Globus pallidus (tissue), 1 donor: ENCODE measurements around the gene PTPN7.
"Not testable (repeated sequence)": the region's sequence is repeated elsewhere in the genome, so short reads cannot be mapped to it uniquely, and the experiment has no call there.

ENCODE experiments used
- DNase-seq: peaks from one replicate; pipeline ENCODE4 v3.0.0-alpha.2; 2015; ENCODE audit warnings: low spot score

PTPN7 gene

DNA sequence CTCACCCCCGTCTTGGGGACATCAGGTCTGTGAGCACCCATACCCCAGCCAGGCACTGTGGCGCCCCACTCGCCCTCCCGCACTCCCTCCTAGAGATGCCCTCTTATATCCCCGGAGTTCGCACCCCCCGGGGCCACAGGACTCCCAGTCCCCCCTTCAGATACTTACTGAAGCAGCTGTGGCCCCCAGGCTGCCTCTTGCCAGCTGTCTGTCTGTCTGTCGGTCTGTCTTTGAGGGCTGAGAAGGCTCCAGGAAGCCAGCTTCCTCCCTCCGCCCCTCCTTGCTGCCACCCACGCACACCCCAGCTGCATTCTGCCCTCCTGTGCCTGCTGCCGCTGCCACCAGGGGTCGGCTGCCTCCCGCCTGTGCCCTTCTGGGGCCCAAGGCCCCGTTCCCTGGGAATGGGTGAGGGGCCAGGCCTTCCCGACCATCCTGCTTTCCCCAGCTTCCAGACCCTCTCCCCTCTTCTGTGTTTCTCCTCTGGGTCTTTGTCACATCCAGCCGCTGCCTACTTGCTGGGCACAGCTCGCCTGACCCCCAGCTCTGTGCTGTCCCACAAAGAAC is at the start of gene PTPN7:
PTPN7 (minus strand) TSS at position 226 of the 564 bp plus-strand sequence. CDS start 1,200 bp downstream, outside the sequence.
- no peak for DNase-seq

DNA sequence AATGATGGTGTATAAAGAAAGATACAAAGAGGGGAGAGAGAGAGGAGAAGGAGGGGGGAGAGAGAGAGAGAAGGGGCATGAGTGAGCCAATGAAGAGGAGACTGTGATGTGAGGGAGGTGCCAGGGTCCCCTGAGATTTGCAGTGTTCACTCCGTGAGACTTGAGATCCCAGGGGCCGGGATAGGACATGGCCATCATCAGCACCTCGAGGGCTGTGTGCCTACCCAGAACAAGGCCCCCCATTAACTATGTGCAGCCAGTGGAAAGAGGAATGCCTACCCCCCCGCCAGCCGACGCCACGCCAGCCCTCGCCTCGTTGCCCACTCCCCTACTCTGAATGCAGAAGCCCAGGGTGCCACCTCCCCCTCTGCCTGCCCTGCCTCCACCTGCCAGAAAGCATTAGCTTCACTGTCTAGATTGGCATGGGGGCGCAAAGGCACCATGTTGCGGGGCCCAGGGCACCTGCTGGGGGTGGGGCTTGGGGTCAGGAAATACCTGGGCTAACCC is 48.0 kb upstream of the PTPN7 start:
- no peak for DNase-seq

DNA sequence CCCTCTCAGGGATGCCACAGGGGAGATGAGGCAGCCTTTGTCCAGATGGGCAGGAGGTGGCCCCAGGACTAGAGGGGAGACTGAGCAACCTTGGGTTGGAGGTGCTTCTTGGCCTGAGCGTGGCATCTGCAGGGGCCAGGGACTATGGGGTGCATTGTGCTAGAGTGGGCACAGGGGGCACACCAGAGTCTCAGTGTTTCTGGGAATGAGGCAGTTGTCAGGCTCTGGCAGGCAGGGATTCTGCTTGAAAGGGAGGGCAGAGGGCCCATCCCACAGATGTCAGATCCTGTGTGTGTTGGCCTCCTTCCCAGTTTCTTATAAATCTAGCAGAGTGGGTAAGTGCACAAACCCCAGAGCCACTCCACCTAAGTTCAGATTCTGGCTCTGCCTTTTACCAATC is 46.9 kb upstream of the PTPN7 start:
- no peak for DNase-seq

DNA sequence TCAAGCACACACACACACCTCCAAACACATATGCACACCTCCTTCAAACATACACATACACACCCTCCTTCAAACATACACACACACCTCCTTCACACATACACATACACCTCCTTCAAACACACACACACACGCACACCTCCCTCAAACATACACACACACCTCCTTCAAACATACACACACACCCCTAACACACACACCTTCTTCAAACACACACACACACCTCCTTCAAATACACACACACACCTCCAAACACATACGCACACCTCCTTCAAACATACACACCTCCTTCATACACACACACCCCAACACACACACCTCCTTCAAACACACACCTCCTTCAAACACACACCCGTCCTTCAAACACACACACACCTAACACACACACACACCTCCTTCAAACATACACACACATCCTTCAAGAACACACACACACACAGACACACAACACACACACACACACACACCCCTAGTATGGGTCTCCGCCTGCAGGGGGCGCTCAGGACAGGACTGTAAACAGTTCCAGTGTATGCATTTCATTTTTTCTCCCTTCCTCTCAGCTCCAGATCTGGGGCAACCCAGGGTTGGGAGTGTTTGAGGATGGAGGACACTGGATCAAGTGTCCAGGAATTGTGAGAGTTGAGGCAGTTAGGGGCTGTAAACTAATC is 45.3 kb upstream of the PTPN7 start:
- no peak for DNase-seq

DNA sequence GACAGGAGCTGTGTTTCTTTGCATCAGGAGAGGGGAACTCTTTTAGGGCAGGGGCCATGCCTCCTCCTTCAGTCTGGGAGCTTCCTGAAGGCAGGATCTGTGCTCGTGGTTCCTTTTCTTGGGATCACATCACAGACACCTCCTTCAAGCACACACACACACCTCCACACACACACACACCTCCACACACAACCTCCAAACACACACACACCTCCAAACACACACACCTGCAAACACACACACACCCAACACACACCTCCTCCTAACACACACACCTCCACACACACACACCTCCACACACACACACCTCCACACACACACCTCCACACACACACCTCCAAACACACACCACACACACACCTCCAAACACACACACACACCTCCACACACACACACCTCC is 43.7 kb upstream of the PTPN7 start:
- DNase-seq, result no peak

DNA sequence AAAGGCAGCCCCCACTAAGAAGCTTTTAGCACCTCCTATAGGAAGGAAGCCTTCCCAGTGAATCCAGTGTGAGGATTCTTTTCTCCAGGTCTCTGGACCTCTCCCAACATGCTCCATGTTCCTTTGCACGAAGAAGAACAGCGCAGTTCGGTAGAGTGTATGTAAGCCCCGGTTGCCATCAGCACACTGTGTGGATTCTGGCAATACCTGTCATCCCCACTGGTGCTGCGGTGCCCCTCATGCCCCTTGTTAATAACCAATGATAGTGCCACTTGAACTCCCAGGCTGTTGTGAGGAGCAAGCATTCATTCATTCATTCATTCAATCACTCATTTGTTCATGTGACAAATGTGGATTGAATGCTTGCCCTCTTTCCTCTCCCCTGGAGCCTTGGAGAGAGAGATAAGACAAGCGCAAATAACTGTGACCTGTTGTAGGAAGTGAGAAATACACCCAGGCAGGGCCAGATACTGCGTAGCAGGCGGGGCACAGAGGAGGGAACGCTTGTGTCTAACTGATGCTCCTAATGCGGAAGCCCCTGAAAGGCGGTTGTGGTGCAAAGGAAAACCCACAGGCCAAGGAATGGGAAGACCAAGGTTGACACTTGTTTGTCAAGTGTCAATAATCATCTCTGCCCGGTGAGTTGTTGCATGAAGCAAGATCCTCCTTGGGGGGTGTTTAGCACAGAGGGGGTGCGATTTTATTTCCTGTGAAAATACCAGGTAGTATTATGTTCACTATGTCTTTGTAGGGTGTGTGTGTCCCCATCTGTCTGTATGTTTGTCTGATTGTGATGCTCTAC is 43.0 kb upstream of the PTPN7 start:
- DNase-seq, result no peak

DNA sequence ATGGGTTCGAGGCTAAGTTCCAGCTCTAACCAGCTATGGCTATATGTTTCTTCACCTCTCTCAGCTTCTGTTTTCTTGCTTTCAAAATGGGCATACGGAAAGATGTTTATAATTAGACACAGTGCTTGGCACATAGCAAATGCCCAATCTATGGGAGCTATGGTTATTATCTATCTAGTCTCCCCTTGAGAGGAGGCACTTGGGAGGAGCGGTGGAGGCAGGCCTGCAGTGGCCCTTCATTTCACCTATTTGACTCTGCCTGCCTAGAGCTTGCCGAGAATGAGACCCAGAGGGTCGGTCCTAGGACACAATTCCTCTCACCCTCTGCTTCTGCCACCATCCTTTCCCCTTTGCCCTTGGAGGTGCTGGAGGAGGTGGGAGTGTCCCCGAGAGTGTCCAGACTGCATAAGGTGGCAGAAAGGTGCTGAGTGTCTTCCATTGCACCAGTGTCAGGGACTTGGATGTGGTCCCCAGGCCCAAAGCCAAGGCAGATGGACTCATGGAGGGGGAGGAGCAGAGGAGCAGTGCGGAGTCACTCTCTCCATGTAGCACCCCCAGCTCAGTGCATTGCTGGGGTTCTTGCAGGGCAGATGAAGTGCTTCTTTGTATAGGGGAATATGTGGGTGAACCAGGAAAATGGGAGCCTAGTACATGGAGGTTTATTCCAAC is 42.2 kb upstream of the PTPN7 start:
- no peak for DNase-seq

DNA sequence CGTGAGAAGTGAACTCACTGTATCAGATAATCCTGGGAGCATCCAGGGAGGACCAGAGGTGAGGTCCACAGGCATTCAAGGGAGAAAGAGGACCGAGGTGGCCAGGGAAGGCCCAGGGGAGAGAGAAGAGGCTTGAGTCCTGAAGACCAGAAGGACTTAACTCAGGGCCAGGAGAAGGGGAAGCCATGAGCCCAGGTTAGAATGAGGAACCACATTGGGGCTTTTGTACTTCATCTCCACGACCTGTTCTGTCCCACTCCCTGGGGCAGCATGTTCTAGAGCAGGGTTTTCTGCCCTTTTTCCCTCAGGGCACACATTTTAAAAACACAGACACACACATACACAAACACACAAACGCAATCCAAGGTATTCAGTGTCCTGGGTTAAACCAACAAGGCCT is 41.6 kb upstream of the PTPN7 start:
- DNase-seq, result no peak

DNA sequence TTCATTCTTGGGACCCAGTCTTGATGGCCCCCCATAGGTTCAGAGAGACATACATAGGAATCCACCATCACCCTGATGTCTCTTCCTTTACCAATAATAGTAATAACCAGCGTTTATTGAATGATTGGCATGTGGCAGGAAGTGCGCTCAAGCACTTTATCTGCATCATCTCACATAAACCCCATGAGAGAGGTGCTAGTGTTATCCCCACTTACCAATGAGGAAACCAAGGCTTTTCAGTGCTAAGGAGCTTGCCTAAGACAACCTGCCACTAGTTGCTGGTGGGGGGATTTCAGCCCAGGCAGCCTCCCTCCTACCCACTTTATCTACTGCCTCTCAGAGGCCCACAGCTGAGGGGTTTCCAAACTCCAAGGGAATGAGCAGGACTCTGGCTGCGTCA is 40.9 kb upstream of the PTPN7 start:
- no peak for DNase-seq

DNA sequence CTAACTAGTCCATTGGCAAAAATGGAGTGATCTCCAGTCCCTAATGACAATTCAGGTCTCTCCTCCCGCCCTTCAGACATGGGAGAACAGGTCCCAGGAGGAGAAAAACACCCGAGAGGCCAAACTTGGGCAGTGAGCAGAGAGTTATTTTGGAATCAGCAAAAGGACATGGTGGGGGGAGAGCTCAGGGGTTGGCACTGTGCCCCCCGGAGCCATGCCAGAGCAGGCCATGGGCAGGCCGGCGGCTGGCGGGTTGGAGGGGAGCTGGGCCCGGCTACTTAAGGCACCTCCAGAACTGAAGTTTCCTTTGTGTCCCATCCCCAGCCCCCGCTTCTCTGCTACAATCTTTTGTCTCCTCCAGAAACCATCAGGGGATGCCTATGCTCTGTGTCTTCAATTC is 40.3 kb upstream of the PTPN7 start:
- peak; percentile 32 for DNase-seq

DNA sequence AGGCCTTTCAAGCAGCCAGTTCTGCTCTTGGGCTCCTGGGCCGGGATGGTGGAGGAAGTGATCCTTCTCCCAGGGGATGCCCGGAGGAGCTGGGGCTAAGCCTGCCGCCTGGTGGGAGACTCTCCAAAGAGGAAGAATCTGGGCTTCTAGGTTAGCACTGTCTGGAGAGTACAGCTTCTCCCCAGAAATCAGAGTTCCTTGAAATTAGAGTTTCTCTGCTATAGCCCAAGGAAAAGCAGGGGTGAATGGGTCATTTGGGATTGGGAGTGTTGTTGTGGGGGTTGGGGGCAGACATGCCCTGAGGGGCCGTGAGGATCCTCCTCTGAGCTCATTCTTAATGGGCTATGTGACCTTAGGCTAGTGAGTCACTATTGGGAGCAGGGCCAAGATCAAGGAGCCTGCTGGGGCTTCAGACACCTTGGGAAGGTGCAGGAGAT is 39.7 kb upstream of the PTPN7 start:
- no peak for DNase-seq

DNA sequence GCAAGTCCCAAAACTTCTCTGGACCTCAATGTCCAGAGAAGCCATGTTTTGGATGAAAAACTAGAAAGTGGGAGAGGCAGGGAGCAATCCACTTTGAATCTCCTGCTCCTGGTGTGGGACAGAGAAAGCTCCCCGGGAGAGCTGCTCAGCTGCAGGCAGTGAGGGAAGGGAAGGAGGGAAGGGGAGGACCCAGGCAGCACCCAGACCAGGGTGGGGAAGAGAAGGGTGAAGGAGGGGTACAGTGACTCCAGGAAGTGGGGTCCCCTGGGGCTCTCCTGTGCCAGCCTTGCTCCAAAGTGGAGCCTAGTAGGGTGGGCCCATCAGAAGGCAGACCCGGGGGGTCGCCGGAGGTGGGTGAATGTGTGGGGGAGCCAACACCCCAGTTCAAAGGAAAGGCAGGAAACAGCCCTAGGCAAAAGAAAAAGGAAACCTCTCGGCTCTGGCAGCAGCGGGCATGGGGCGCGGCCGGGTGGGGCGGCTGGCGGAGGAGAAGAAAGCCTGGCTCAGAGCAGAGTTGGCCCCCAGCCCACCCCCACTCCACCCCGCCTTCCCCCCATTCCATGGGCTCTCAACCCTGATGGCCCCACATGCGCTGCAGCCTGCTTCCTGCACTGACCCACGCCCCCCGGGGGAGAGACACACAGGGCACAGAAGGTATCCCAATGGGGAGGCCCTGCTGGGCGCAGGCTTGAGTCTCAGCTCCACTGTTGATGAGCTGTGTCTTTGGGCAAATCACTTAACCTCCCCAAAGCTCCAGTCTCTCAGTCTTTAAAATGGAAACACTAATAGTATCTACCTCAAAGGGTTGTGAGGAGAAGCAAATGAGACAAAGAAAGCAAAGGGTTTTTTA is 38.9 kb upstream of the PTPN7 start:
- DNase-seq, result no peak

DNA sequence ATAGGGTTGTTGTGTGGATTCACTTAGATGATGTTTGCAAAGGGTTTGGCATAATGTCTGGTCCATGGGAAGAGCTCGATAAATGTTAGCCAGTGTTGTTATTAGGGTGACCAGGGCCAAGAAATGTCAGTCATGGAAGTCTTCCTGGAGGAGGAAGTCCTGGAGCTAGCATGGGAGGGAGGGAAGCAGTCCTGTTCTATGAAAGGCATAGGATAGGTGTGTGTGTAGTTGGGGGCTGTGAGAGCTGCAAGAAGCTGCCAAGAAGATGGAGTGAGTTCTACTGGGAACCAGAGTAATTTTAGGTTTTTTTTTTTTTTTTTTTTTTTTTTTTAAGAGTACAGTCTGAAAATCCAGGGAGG is 37.9 kb upstream of the PTPN7 start:
- no peak for DNase-seq

DNA sequence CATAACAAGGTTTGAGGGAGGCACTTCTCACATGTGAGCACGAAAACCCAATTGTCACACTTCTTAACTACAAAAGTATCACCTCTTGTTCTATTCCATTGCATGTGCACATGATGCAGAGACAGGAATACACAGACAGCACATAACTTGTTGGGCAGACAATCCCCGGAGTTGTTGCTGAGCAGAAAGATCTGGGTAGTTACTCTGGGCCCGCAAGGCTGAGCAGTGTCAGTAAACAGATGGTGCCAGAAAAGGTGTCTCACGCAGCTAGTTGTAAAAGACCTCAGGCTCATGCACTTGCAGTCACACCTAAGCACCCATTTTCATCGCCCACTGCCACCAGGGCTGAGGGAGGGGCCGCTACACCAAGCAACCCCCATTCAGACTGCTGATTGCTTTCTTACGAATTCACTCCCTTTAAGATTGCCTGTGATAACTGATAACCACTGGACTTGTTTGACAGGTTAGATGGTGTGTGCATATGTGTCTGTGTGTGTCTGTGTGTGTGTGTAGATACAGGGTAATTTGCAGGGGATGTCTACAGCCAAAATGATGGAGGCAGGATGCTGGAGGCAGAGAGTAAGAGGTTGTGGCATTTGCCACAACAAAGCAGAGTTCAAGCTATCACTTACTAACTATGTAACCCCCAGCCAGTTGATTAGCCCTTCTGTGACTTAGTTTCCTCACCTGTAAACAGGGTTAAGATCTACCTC is 37.4 kb upstream of the PTPN7 start:
- DNase-seq, result no peak

DNA sequence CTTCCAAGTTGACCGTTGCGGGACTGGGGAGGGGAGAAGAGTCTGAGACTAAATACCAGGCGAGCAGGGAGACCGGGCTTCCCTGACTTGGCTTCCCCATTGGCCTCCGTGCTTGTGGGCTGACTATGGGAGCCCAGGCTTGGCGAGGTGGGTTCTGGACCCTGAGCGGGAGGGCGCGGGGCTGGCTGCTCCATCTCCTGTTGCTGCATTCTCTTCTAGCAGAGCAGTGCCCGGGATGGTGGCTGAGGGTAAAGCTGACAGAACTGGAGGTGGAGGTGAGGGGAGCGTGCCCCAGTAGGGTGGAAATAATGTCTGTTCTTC is 33.9 kb upstream of the PTPN7 start:
- no peak for DNase-seq

DNA sequence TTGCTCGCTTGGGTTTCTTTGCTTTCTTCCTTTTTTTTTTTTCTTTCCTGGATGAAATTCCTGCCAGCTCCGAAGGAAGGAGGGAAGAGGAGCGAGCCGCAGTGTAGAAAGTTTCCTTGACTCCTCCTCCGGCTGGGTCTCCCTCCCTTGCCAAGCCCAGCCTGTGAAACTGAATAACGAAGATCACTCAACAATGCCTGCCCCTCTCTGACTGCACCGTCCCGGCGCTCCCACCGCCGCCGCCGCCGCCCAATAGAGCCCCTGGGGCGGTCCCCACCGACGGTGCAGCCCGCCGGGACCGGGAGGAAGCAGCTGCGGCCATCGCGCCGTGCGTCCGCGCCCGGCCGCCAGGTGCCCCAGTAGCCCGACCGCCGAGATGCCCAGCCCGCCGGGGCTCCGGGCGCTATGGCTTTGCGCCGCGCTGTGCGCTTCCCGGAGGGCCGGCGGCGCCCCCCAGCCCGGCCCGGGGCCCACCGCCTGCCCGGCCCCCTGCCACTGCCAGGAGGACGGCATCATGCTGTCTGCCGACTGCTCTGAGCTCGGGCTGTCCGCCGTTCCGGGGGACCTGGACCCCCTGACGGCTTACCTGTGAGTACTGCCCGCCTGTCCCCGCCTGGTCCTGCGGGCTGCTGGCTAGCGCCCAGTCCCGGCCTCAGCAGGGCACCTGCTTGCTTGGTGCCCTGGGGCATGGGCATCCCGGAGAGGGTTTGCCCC is 33.4 kb upstream of the PTPN7 start, which contains the start of gene LGR6:
LGR6 (plus strand) TSS at position 186 of the 714 bp plus-strand sequence; CDS start at position 377, 191 bp downstream.
- DNase-seq, result no peak

DNA sequence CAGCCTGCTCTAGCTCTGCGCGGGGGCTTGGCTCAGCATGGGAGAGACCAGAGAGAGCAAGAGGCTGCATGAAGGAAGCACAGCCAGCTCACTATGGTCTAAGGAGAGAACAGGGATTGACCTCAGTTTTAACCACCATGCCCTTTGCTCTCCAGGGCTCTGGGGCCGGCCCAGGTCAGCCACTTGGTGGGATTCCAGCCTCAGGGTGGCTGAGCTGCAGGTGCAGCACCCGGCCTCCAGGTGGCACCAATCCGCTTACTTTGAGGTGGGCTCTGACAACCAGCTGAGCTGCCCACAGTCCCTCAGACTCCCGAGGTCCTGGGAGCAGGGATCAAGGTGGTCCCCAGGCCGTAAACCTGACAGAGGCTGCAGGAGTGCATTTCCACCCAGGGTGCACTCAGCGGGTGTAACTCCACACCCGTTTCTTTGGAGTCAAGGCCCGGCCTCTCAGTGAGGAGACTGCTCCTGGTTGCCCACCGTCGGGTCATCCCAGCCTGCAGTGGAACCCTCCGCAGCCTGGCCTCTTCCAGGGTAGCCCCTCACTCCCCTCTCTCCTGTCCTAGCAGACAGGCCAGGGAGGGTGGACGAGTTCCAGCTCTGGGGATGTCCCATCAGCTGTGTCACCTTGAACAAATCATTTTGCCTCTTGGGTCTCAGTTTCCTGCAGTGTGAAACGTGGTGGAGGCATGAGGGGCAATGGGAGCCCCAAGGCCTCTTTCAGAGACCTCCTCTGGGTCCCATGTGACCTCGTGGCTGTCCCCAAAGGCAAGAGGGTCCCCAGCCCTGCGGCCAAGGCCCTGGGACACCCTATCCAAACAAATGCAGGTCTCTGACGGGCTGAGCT is 32.6 kb upstream of the PTPN7 start:
- peak; percentile 21 for DNase-seq

DNA sequence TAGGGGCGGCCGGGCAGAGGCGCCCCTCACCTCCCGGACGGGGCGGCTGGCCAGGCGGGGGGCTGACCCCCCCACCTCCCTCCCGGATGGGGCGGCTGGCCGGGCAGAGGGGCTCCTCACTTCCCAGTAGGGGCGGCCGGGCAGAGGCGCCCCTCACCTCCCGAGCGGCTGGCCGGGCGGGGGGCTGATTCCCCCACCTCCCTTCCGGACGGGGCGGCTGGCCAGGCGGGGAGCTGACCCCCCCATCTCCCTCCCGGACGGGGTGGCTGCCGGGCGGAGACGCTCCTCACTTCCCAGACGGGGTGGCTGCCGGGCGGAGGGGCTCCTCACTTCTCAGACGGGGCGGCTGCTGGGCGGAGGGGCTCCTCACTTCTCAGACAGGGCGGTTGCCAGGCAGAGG is 31.0 kb upstream of the PTPN7 start:
- DNase-seq, result not testable (repeated sequence)
